Upper lobe of left lung (tissue), 4 donors: Measurements from ENCODE around the gene SLC26A8.

ENCODE experiments used
- EP300 ChIP-seq, 4 donors: sonication (generic); formaldehyde crosslinking; IDR thresholded peaks; one replicate each; pipeline ENCODE4 v1.5.1; 2017; ENCODE audit warnings: antibody characterized with exemption in 4 of 4, control low read depth in 2 of 4
- POLR2A ChIP-seq, 4 donors: fragments of 450-650 bp; IDR thresholded peaks; one replicate each; pipeline ENCODE4 v1.5.1; 2016 to 2017; ENCODE audit warnings: antibody characterized with exemption in 4 of 4, mild to moderate bottlenecking in 2 of 4
- TF ChIP-seq, protein P1 (sequence below), 6 experiments: fragments of 450-650 bp in 4 of 6; fragments of 200-600 bp in 2 of 6; sonication (generic) in 2 of 6; IDR thresholded peaks; one replicate each; pipeline ENCODE4 v1.5.1; 2016 to 2019; ENCODE audit warnings: antibody characterized with exemption in 6 of 6

DNA sequence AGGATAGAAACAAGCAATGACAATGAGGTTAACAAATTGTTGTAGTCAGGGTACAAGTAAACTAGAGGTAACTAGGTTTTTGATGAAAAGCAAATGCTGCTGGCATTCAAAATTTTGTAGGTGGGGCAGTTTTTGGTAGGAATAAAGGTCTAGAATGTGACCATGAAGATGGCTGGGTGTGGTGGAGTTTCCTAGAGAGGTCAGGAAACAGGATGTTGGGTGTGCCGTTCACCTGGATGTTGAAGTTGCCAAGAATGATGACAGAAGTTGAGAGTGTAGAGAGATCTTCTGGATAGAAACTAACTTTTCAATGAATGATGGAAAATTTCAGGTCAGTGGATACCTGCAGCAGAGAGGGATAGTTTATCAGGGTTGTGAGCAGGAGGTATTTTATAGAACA lies 25.9 kb upstream of the SLC26A8 start:
- TF ChIP-seq, protein P1, sequence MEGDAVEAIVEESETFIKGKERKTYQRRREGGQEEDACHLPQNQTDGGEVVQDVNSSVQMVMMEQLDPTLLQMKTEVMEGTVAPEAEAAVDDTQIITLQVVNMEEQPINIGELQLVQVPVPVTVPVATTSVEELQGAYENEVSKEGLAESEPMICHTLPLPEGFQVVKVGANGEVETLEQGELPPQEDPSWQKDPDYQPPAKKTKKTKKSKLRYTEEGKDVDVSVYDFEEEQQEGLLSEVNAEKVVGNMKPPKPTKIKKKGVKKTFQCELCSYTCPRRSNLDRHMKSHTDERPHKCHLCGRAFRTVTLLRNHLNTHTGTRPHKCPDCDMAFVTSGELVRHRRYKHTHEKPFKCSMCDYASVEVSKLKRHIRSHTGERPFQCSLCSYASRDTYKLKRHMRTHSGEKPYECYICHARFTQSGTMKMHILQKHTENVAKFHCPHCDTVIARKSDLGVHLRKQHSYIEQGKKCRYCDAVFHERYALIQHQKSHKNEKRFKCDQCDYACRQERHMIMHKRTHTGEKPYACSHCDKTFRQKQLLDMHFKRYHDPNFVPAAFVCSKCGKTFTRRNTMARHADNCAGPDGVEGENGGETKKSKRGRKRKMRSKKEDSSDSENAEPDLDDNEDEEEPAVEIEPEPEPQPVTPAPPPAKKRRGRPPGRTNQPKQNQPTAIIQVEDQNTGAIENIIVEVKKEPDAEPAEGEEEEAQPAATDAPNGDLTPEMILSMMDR (IDR thresholded peaks at IDR 0.05), result no peak
- TF ChIP-seq EP300 (IDR thresholded peaks at IDR 0.05) (no peak), POLR2A (IDR thresholded peaks at IDR 0.05) (no peak)
